NCI-H82 (cell line): Measurements from ENCODE around the gene CHGA.
A peak's percentile ranks its signal among the peaks of the same experiment; 100 is the strongest.

Experiments
- DNase-seq: peaks from one replicate; lab custom pipeline; 2025; lab: John Stamatoyannopoulos, UW

The CHGA gene

GRCh38 chr14:92945544-92945943 lies 22.6 kb downstream of the CHGA start:
- DNase-seq: no peak

GRCh38 chr14:92945959-92946846 lies 23.3 kb downstream of the CHGA start:
- no peak for DNase-seq

GRCh38 chr14:92946847-92947545 lies 24.0 kb downstream of the CHGA start:
- no peak for DNase-seq

GRCh38 chr14:92948647-92949046 lies 25.7 kb downstream of the CHGA start:
- no peak for DNase-seq

- DNase-seq: no peak
These were observed 26.7 kb downstream of the CHGA start for GRCh38 chr14:92949496-92950192.

- DNase-seq: no peak
These were observed 27.2 kb downstream of the CHGA start for GRCh38 chr14:92950193-92950540.

- DNase-seq: peak; percentile 75
These were observed 27.8 kb downstream of the CHGA start for GRCh38 chr14:92950773-92951172.

GRCh38 chr14:92951261-92951660 lies 28.3 kb downstream of the CHGA start:
- DNase-seq: no peak

GRCh38 chr14:92951912-92952471 lies 29.0 kb downstream of the CHGA start:
- DNase-seq: peak; percentile 80

- no peak for DNase-seq
These were observed 29.7 kb downstream of the CHGA start for GRCh38 chr14:92952481-92953298.

GRCh38 chr14:92953526-92953925 lies 30.6 kb downstream of the CHGA start:
- no peak for DNase-seq

GRCh38 chr14:92954933-92955332 lies 32.0 kb downstream of the CHGA start:
- peak; percentile 5 for DNase-seq

- DNase-seq: no peak
These were observed 32.4 kb downstream of the CHGA start for GRCh38 chr14:92955381-92955780.

GRCh38 chr14:92956961-92957360 lies 34.0 kb downstream of the CHGA start:
- DNase-seq: no peak

- no peak for DNase-seq
These were observed 35.6 kb downstream of the CHGA start for GRCh38 chr14:92958373-92959188.

- peak; percentile 96 for DNase-seq
These were observed 36.2 kb downstream of the CHGA start for GRCh38 chr14:92959189-92959531.

GRCh38 chr14:92959761-92960680 lies 37.1 kb downstream of the CHGA start:
- DNase-seq: peak; percentile 42

- DNase-seq: no peak
These were observed 38.0 kb downstream of the CHGA start for GRCh38 chr14:92960706-92961566.

- no peak for DNase-seq
These were observed 38.6 kb downstream of the CHGA start for GRCh38 chr14:92961567-92961855.
